Upper lobe of left lung (tissue), 6 donors: ENCODE measurements around the gene SOX2. TPM values are rescaled to one million over a fixed set of nuclear protein-coding genes. Genes with fewer than 3 reads are reported as not detected.

Source experiments
- ATAC-seq, 2 donors: fragments of 200-7000 bp; cut with Tn5 transposase; one replicate each; pipeline ENCODE4 v1.9.1; 2022; ENCODE audit warnings: mild to moderate bottlenecking in 2 of 2, moderate library complexity in 2 of 2; ENCODE audit not compliant: low FRiP score in 2 of 2
- DNase-seq, 2 donors: peaks; one replicate each; pipeline ENCODE4 v3.0.0-alpha.2; 2019 to 2020
- H3K27ac ChIP-seq, 4 donors: fragments of 200-600 bp; sonication (generic); one replicate each; pipeline ENCODE4 v1.5.1; 2016 to 2019
- H3K27me3 ChIP-seq, 4 donors: fragments of 200-600 bp; sonication (generic); one replicate each; pipeline ENCODE4 v1.5.1; 2017 to 2019
- H3K36me3 ChIP-seq, 4 donors: fragments of 200-600 bp; sonication (generic); one replicate each; pipeline ENCODE4 v1.5.1; 2016 to 2019
- H3K4me1 ChIP-seq, 4 donors: fragments of 200-600 bp; sonication (generic); one replicate each; pipeline ENCODE4 v1.5.1; 2018 to 2019
- H3K4me3 ChIP-seq, 4 donors: fragments of 200-600 bp; sonication (generic); one replicate each; pipeline ENCODE4 v1.5.1; 2017 to 2019; ENCODE audit warnings: mild to moderate bottlenecking in 2 of 4, moderate library complexity in 1 of 4
- H3K9me3 ChIP-seq, 4 donors: fragments of 200-600 bp; sonication (generic); one replicate each; pipeline ENCODE4 v1.5.1; 2018 to 2019
- CTCF ChIP-seq, 6 experiments: fragments of 450-650 bp in 4 of 6; fragments of 200-600 bp in 2 of 6; sonication (generic) in 2 of 6; IDR thresholded peaks; one replicate each; pipeline ENCODE4 v1.5.1; 2016 to 2019; ENCODE audit warnings: antibody characterized with exemption in 6 of 6
- EP300 ChIP-seq, 4 donors: sonication (generic); formaldehyde crosslinking; IDR thresholded peaks; one replicate each; pipeline ENCODE4 v1.5.1; 2017; ENCODE audit warnings: antibody characterized with exemption in 4 of 4, control low read depth in 2 of 4
- POLR2A ChIP-seq, 4 donors: fragments of 450-650 bp; IDR thresholded peaks; one replicate each; pipeline ENCODE4 v1.5.1; 2016 to 2017; ENCODE audit warnings: antibody characterized with exemption in 4 of 4, mild to moderate bottlenecking in 2 of 4
- POLR2AphosphoS5 ChIP-seq, 2 donors: sonication (generic); formaldehyde crosslinking; IDR thresholded peaks; one replicate each; pipeline ENCODE4 v1.5.1; 2017; ENCODE audit warnings: antibody characterized with exemption in 2 of 2
- WGBS, 2 donors: methylation state at CpG; one replicate each; pipeline ENCODE4 v1.1.5; 2017 to 2018; 5-methylcytosine and 5-hydroxymethylcytosine counted together
- total RNA-seq, 6 donors: library from RNA; depleted of rRNA in 4 of 6; stranded (reverse); fragments of >200 nt in 4 of 6; gene quantifications; one replicate each; pipeline versions ENCODE4 v1.1.0 to v1.2.1, GENCODE V29; 2016 to 2021
- donor health status: DM: no; HTN: no; CAD: no; lungs with moderate emphysema.
- donor health status: DM: no; HTN: yes; CAD: no; lungs with severe emphysema.

SOX2 gene
- total RNA-seq, 6 donors from 2014 or later: 0.57 to 16.4 (median 2.8) TPM

- ATAC-seq (no peak), DNase-seq (no peak)
- H3K27ac ChIP-seq: no peak overlapping the region
- TF ChIP-seq CTCF (IDR thresholded peaks at IDR 0.05) (no peak), POLR2A (IDR thresholded peaks at IDR 0.05) (no peak), EP300 (IDR thresholded peaks at IDR 0.05) (no peak), POLR2AphosphoS5 (IDR thresholded peaks at IDR 0.05) (no peak)
- peaks cover 14 to 17% (median 15%) of the 10 kb centered on the region in 4 donors for H3K4me1 ChIP-seq
- peaks cover 0 to 13% (median 6%) of the 10 kb centered on the region in 4 donors for H3K27me3 ChIP-seq
- no peak overlapping the region for H3K4me3 ChIP-seq
- no peaks in the 10 kb centered on the region for H3K9me3 ChIP-seq
- no peaks in the 10 kb centered on the region for H3K36me3 ChIP-seq
- 93 to 98% methylated on average over 1 of the region's 1 CpG for WGBS, 2 donors
These were observed 18.4 kb upstream of the SOX2 start for GRCh38 chr3:181693280-181693679.

DNA sequence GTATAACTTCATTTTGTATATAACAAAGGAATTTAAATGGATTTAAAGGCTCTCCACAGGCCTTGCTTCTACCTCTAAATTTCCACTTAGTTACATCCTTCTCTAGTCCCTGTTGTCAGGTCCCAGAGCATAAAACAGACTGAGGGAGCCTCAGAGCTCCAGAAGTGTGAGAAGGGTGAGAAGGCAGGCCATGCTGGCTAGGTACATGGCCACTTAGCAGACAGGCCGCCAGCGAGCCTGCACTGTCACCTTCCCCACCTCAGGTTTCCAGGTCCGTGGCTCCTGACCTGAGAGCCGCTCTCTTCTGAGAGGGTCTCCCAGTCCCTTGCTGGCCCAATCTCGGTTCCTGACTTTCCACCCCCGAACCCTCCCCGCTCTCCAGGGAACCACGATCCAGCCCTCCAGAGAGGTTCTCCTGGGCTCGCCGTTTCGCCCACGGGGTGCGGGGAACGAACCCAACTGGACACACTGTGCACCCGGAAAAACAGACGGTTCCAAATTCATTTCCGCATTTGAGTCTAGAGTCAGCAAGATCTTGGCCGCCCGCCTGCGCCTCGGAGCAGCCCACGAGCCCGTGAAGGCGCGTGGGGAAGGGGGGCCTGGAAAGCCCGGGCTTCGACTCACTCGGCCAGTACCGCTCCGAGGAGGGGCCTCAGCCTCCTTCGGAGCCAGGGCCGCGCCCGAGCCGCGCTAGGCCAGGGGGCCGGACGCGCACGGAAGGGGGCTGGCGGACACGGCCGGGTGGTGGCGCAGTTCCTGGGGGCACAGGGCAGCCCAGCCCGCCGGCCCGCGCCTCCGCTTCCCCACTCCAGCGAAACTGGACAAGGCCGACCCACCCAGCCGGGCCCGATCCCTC lies 16.7 kb upstream of the SOX2 start:
- Histone ChIP-seq H3K4me1 (peaks cover 15 to 17% (median 16%) of the 10 kb centered on the region in 4 donors), H3K27ac (peak overlapping the region in 2 of 4 donors; percentile 4 to 38), H3K36me3 (no peaks in the 10 kb centered on the region), H3K27me3 (peaks cover 0 to 25% (median 8%) of the 10 kb centered on the region in 4 donors), H3K9me3 (no peaks in the 10 kb centered on the region), H3K4me3 (peak overlapping the region; percentile 16 to 50 (median 44))
- 13 to 40% methylated on average over 9 to 42 of the region's 53 CpGs for WGBS, 2 donors
- TF ChIP-seq CTCF (IDR thresholded peaks at IDR 0.05) (peak in 1 of 6 experiments; percentile 4), POLR2A (IDR thresholded peaks at IDR 0.05) (peak in 1 of 4 donors; percentile 27), EP300 (IDR thresholded peaks at IDR 0.05) (no peak)
- DNase-seq (peak; percentile 50 to 91), ATAC-seq (peak; percentile 83 to 89)

GRCh38 chr3:181695661-181696491 lies 15.8 kb upstream of the SOX2 start:
- peaks cover 19 to 25% (median 23%) of the 10 kb centered on the region in 4 donors for H3K4me1 ChIP-seq
- peaks cover 0 to 27% (median 8%) of the 10 kb centered on the region in 4 donors for H3K27me3 ChIP-seq
- 3 to 4% methylated on average over 11 to 65 of the region's 65 CpGs for WGBS, 2 donors
- H3K4me3 ChIP-seq: peak overlapping the region; percentile 16 to 50 (median 44)
- peak in 1 of 2 donors; percentile 73 for ATAC-seq
- H3K9me3 ChIP-seq: no peaks in the 10 kb centered on the region
- H3K36me3 ChIP-seq: no peaks in the 10 kb centered on the region
- TF ChIP-seq POLR2A (IDR thresholded peaks at IDR 0.05) (no peak), CTCF (IDR thresholded peaks at IDR 0.05) (no peak), EP300 (IDR thresholded peaks at IDR 0.05) (no peak), POLR2AphosphoS5 (IDR thresholded peaks at IDR 0.05) (no peak)
- H3K27ac ChIP-seq: peak overlapping the region in 2 of 4 donors; percentile 4 to 38
- DNase-seq: peak in 1 of 2 donors; percentile 87

DNA sequence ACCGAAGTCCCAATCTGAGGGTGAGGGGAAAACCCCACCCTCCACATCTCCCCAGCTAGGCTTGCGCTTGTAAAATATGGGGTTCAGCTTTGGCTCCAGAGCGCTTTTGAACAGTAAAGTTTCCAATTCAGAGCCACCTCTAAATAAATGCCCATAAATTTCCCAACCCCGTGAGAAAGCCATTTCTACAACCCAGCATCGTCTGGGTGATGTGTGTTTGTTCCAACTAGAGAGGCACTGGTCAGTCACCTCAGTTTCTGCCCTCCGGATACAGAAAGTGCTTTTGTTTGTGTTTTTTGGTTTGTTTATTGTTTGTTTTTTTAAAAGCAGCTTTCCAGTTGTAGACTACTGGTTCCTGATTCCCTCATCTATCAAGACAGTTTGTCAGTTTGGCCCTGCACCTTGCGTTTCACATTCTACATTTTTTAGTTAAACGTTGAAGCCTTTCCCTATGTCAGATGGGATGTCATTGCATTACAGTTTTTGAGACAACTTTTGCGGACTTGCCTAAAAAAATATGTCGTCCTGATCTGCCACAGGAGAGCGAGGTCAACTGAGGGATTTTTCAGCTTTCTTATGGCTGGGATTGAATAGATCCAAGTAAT lies 15.0 kb upstream of the SOX2 start:
- no peak for TF ChIP-seq POLR2A (IDR thresholded peaks at IDR 0.05)
- WGBS, 2 donors: 38 to 43% methylated on average over 11 of the region's 11 CpGs
- Histone ChIP-seq H3K4me1 (peaks cover 19 to 30% (median 24%) of the 10 kb centered on the region in 4 donors), H3K36me3 (no peaks in the 10 kb centered on the region), H3K9me3 (no peaks in the 10 kb centered on the region), H3K27ac (no peak overlapping the region), H3K4me3 (no peak overlapping the region), H3K27me3 (peaks cover 0 to 33% (median 8%) of the 10 kb centered on the region in 4 donors)
- DNase-seq (no peak), ATAC-seq (no peak)
